Ovary (tissue), 9 donors: ENCODE data around the gene SDK1. TPM values are rescaled to one million over a fixed set of nuclear protein-coding genes. Genes with fewer than 3 reads are reported as not detected.

Experiments
- DNase-seq, 5 donors: peaks; one replicate each; pipeline ENCODE4 v3.0.0-alpha.2; 2019 to 2020
- H3K27ac ChIP-seq, 2 donors: fragments of 200-600 bp; one replicate each; pipeline versions ENCODE4 v1.5.1 to v1.8.0; 2019 to 2022
- H3K27me3 ChIP-seq: fragments of 200-600 bp; one replicate; pipeline ENCODE4 v1.8.0; 2022
- H3K36me3 ChIP-seq: fragments of 200-600 bp; sonication (generic); one replicate; pipeline ENCODE4 v1.5.1; 2019
- H3K4me1 ChIP-seq: one replicate; pipeline ENCODE4 v1.8.1; 2013; ENCODE audit warnings: mild to moderate bottlenecking, moderate library complexity; ENCODE audit not compliant: insufficient read depth
- H3K4me3 ChIP-seq: fragments of 200-600 bp; sonication (generic); one replicate; pipeline ENCODE4 v1.5.1; 2017
- H3K9me3 ChIP-seq, 2 donors: fragments of 200-600 bp in 1 of 2; sonication (generic) in 1 of 2; one replicate each; pipeline versions ENCODE4 v1.5.1 to v1.8.1; 2013 to 2019; ENCODE audit warnings: mild to moderate bottlenecking in 1 of 2, moderate library complexity in 1 of 2
- CTCF ChIP-seq, 3 donors: fragments of 450-650 bp in 2 of 3; fragments of 200-600 bp in 1 of 3; IDR thresholded peaks; one replicate each; pipeline versions ENCODE4 v1.5.1 to v1.8.0; 2016 to 2022; ENCODE audit warnings: antibody characterized with exemption in 3 of 3, mild to moderate bottlenecking in 1 of 3
- EP300 ChIP-seq: sonication (generic); formaldehyde crosslinking; IDR thresholded peaks from one replicate; pipeline ENCODE4 v1.6.1; 2017; ENCODE audit warnings: antibody characterized with exemption
- POLR2A ChIP-seq: fragments of 450-650 bp; IDR thresholded peaks from one replicate; pipeline ENCODE4 v1.6.1; 2017; ENCODE audit warnings: antibody characterized with exemption, mild to moderate bottlenecking, moderate library complexity
- WGBS, 3 donors: extraction: QIAGEN DNeasy Blood & Tissue Kit in 1 of 3; methylation state at CpG; one replicate each; pipeline versions ENCODE4 v1.1.5 to v1.1.7; 2013 to 2017; 5-methylcytosine and 5-hydroxymethylcytosine counted together
- intact Hi-C, 4 donors: fragments of 100-400 bp; cut with DNase I; formaldehyde crosslinking; loops; one replicate each; pipeline versions ENCODE4 v1.11.0 to v1.15.1; 2022 to 2023
- polyA plus RNA-seq, 2 donors: library from polyadenylated mRNA; stranded (reverse); fragments of 200-250 nt in 1 of 2; fragments of 350-450 nt in 1 of 2; fragmentation: Illumina TruSeq in 1 of 2; extraction: RNeasy Lipid Tissue Mini Kit (QIAGEN cat#74804) in 1 of 2; gene quantifications; one replicate each; pipeline ENCODE4 v1.2.3, GENCODE V29; 2013 to 2014
- total RNA-seq, 7 donors: library from RNA; depleted of rRNA in 2 of 7; stranded (reverse); fragments of >200 nt in 2 of 7; fragmentation: NEBNext Ultra II Directional in 3 of 7; extraction: Animal tissue kit (Norgen Biotek cat#: 25700) in 3 of 7; gene quantifications; one replicate each; pipeline versions ENCODE4 v1.1.0 to v1.2.4, GENCODE V29; 2016 to 2023
- donor health status: DM: no; HTN: no; CAD: no; lungs with moderate emphysema.
- donor health status: DM: no; HTN: no; CAD: no.
- donor health status: Bipolar disorder and iron deficiency.
- donor health status: DM: yes; HTN: yes; CAD: no.
- donor health status: DM: no; HTN: no; CAD: no.
- donor health status: DM: yes; HTN: yes; CAD: no.

SDK1 gene
- total and polyA plus RNA-seq, 9 donors, result 1.2 to 13.3 (median 4.4) TPM

- TF ChIP-seq EP300 (no peak), POLR2A (no peak), CTCF (IDR thresholded peaks at IDR 0.05) (no peak)
- no peaks in the 10 kb centered on the region for H3K4me1 ChIP-seq
- H3K4me3 ChIP-seq, result no peak overlapping the region
- intact Hi-C loops, result no loop called here
- no peak for DNase-seq
- H3K27ac ChIP-seq, result no peak overlapping the region
- no peaks in the 10 kb centered on the region for H3K36me3 ChIP-seq
- no peaks in the 10 kb centered on the region for H3K27me3 ChIP-seq
- no peaks in the 10 kb centered on the region for H3K9me3 ChIP-seq
- 87 to 96% (median 93%) methylated on average over 7 of the region's 7 CpGs for WGBS, 3 donors
Measured at GRCh38 chr7:3370921-3371320, 69.9 kb downstream of the SDK1 start.

GRCh38 chr7:3371601-3372000 is 70.5 kb downstream of the SDK1 start:
- Histone ChIP-seq H3K9me3 (no peaks in the 10 kb centered on the region), H3K36me3 (no peaks in the 10 kb centered on the region), H3K27me3 (no peaks in the 10 kb centered on the region), H3K27ac (no peak overlapping the region), H3K4me1 (no peaks in the 10 kb centered on the region), H3K4me3 (no peak overlapping the region)
- DNase-seq, result no peak
- WGBS, 3 donors, result 51 to 67% (median 53%) methylated on average over 4 of the region's 4 CpGs
- intact Hi-C loops, result no loop called here
- TF ChIP-seq POLR2A, result no peak
- TF ChIP-seq EP300, result no peak
- TF ChIP-seq CTCF (IDR thresholded peaks at IDR 0.05), result no peak

- Histone ChIP-seq H3K4me1 (no peaks in the 10 kb centered on the region), H3K27ac (no peak overlapping the region), H3K4me3 (no peak overlapping the region), H3K9me3 (no peaks in the 10 kb centered on the region), H3K27me3 (no peaks in the 10 kb centered on the region), H3K36me3 (no peaks in the 10 kb centered on the region)
- WGBS, 3 donors, result 76 to 90% (median 84%) methylated on average over 2 of the region's 2 CpGs
- intact Hi-C loops, result no loop called here
- TF ChIP-seq EP300 (no peak), CTCF (IDR thresholded peaks at IDR 0.05) (no peak), POLR2A (no peak)
- no peak for DNase-seq
Measured at GRCh38 chr7:3374239-3374638, 73.2 kb downstream of the SDK1 start.

GRCh38 chr7:3378390-3379150 is 77.5 kb downstream of the SDK1 start:
- TF ChIP-seq CTCF (IDR thresholded peaks at IDR 0.05) (no peak), POLR2A (no peak), EP300 (no peak)
- Histone ChIP-seq H3K36me3 (no peaks in the 10 kb centered on the region), H3K9me3 (no peaks in the 10 kb centered on the region), H3K4me3 (no peak overlapping the region), H3K4me1 (no peaks in the 10 kb centered on the region), H3K27me3 (no peaks in the 10 kb centered on the region), H3K27ac (no peak overlapping the region)
- no peak for DNase-seq
- WGBS, 3 donors, result 57 to 84% (median 70%) methylated on average over 18 of the region's 18 CpGs
- intact Hi-C loops, result no loop called here
